ENCODE measurements around the gene GPR107.

GPR107 gene

GRCh38 chr9:130147198-130147597 is 93.5 kb downstream of the GPR107 start:
- no peak for TF ChIP-seq RAD21 (IDR thresholded peaks at IDR 0.05; ENCODE audit: low read depth)
- no peak for TF ChIP-seq CREB1 (IDR thresholded peaks at IDR 0.05; ENCODE audit: low read depth)
- TF ChIP-seq FOXM1 (IDR thresholded peaks at IDR 0.05; ENCODE audit: borderline replicate concordance, low read depth), result no peak
- no peak for TF ChIP-seq CEBPB (IDR thresholded peaks at IDR 0.05)
- no peak for TF ChIP-seq TCF12 (IDR thresholded peaks at IDR 0.05; ENCODE audit: low read depth)
- no peak for TF ChIP-seq ZBTB7A (IDR thresholded peaks at IDR 0.05; ENCODE audit: low read depth)
- TF ChIP-seq EGR1 (IDR thresholded peaks at IDR 0.05), result no peak
- no peak for TF ChIP-seq YY1 (IDR thresholded peaks at IDR 0.05; ENCODE audit: low read depth)
- TF ChIP-seq REST (IDR thresholded peaks at IDR 0.05; ENCODE audit: low read depth), result no peak
- TF ChIP-seq TAF1 (IDR thresholded peaks at IDR 0.05; ENCODE audit: low read depth), result no peak
- TF ChIP-seq NFIC (IDR thresholded peaks at IDR 0.05), result no peak
- TF ChIP-seq, protein P1, sequence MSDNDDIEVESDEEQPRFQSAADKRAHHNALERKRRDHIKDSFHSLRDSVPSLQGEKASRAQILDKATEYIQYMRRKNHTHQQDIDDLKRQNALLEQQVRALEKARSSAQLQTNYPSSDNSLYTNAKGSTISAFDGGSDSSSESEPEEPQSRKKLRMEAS (IDR thresholded peaks at IDR 0.05), result no peak
- TF ChIP-seq USF1 (IDR thresholded peaks at IDR 0.05), result no peak
- no peak for TF ChIP-seq EP300 (IDR thresholded peaks at IDR 0.05; ENCODE audit: borderline replicate concordance)
- no peak for TF ChIP-seq TEAD4 (IDR thresholded peaks at IDR 0.05)

DNA sequence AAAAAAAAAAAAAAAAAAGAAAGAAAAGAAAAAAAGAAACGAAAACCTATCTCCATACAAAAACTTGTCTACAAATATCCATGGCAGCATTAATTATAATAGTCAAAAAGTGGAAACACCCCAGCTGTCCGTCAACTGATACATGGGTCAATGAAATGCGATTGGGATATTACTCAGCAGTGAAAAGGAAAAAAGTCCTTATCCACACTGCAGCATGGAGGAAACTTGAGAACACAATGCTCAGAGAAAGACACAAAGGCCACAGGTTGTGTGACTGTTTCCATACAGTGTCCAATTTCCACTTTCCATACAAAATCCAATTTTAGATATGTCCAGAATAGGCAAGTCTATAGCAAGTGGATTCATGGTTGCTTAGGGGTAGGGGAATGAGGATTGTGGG is 94.2 kb downstream of the GPR107 start:
- no peak for TF ChIP-seq EGR1 (IDR thresholded peaks at IDR 0.05)
- no peak for TF ChIP-seq YY1 (IDR thresholded peaks at IDR 0.05; ENCODE audit: low read depth)
- no peak for TF ChIP-seq NFIC (IDR thresholded peaks at IDR 0.05)
- no peak for TF ChIP-seq ZBTB7A (IDR thresholded peaks at IDR 0.05; ENCODE audit: low read depth)
- no peak for TF ChIP-seq CEBPB (IDR thresholded peaks at IDR 0.05)
- no peak for TF ChIP-seq RAD21 (IDR thresholded peaks at IDR 0.05; ENCODE audit: low read depth)
- no peak for TF ChIP-seq TEAD4 (IDR thresholded peaks at IDR 0.05)
- TF ChIP-seq TCF12 (IDR thresholded peaks at IDR 0.05; ENCODE audit: low read depth), result no peak
- TF ChIP-seq FOXM1 (IDR thresholded peaks at IDR 0.05; ENCODE audit: borderline replicate concordance, low read depth), result no peak
- no peak for TF ChIP-seq USF1 (IDR thresholded peaks at IDR 0.05)
- TF ChIP-seq, protein P1 (IDR thresholded peaks at IDR 0.05), result no peak
- TF ChIP-seq REST (IDR thresholded peaks at IDR 0.05; ENCODE audit: low read depth), result no peak

DNA sequence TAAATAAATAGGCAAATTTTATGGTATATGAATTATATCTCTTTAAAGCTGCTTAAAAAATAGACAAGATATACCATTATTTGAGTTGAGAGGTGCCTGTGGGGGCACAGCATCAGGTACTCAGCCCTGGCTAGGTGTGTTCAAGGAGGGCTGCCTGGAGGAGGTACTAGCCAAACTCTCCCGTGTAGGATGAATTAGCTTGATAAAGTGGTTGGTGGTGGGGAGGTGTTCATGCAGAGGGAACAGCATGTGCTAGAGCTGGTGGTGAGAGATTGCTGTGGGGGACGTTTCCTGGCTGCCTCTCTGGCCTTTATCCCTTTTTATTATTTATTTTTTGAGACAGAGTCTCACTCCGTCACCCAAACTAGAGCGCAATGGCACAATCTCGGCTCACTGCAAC is 95.3 kb downstream of the GPR107 start:
- TF ChIP-seq RAD21 (IDR thresholded peaks at IDR 0.05; ENCODE audit: low read depth) (no peak), TAF1 (IDR thresholded peaks at IDR 0.05; ENCODE audit: low read depth) (no peak), CEBPB (IDR thresholded peaks at IDR 0.05) (no peak), TEAD4 (IDR thresholded peaks at IDR 0.05) (no peak), USF1 (IDR thresholded peaks at IDR 0.05) (no peak), EGR1 (IDR thresholded peaks at IDR 0.05) (no peak), EP300 (IDR thresholded peaks at IDR 0.05; ENCODE audit: borderline replicate concordance) (no peak), ZBTB7A (IDR thresholded peaks at IDR 0.05; ENCODE audit: low read depth) (no peak), YY1 (IDR thresholded peaks at IDR 0.05; ENCODE audit: low read depth) (no peak), NFIC (IDR thresholded peaks at IDR 0.05) (no peak), TCF12 (IDR thresholded peaks at IDR 0.05; ENCODE audit: low read depth) (no peak), CREB1 (IDR thresholded peaks at IDR 0.05; ENCODE audit: low read depth) (no peak), REST (IDR thresholded peaks at IDR 0.05; ENCODE audit: low read depth) (no peak), FOXM1 (IDR thresholded peaks at IDR 0.05; ENCODE audit: borderline replicate concordance, low read depth) (no peak)
- TF ChIP-seq, protein P1 (IDR thresholded peaks at IDR 0.05), result no peak
